A673 (cell line): ENCODE results near the gene CYTH1.

Experiments
- EZH2 ChIP-seq: fragments of 200-600 bp; sonication (generic); IDR thresholded peaks from 2 replicates; pipeline ENCODE4 v1.6.1; 2017; ENCODE audit warnings: borderline replicate concordance, low read depth, mild to moderate bottlenecking, mixed read lengths, antibody characterized with exemption, low read length; ENCODE audit not compliant: poor library complexity, severe bottlenecking
- TF ChIP-seq, protein P1 (sequence below): fragments of 300-800, 200-600 bp; sonication (generic); conservative IDR thresholded peaks from 2 replicates; pipeline ENCODE4 v1.5.1; 2017; ENCODE audit warnings: low read depth, mild to moderate bottlenecking, antibody characterized with exemption, low read length, moderate library complexity, mixed read lengths

DNA sequence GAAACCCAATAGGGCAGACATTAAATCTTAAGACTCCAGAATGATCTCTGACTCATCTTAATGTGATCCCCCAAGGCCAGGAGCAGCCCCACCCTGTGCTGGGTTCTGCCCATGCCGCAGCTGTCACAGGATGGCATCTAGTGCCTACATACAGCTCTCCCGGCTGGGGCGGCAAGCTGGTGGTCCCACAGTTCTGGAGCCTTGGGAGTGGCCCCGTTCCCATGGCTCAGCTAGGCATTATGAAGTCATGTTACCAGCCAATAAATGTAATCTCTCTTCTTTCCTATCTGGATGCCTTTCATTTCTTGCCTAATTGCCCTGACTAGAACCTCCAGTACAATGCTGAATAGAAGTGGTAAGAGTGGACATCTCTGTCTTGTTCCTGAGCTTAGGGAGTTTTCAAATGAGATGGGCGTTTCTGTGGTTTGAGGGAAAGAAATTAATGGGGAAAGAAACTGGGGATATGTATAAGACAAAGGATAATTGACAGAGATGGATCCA, 109.2 kb downstream of the CYTH1 start:
- no peak for TF ChIP-seq EZH2
- TF ChIP-seq, protein P1, sequence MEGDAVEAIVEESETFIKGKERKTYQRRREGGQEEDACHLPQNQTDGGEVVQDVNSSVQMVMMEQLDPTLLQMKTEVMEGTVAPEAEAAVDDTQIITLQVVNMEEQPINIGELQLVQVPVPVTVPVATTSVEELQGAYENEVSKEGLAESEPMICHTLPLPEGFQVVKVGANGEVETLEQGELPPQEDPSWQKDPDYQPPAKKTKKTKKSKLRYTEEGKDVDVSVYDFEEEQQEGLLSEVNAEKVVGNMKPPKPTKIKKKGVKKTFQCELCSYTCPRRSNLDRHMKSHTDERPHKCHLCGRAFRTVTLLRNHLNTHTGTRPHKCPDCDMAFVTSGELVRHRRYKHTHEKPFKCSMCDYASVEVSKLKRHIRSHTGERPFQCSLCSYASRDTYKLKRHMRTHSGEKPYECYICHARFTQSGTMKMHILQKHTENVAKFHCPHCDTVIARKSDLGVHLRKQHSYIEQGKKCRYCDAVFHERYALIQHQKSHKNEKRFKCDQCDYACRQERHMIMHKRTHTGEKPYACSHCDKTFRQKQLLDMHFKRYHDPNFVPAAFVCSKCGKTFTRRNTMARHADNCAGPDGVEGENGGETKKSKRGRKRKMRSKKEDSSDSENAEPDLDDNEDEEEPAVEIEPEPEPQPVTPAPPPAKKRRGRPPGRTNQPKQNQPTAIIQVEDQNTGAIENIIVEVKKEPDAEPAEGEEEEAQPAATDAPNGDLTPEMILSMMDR, result no peak
